Measurements from ENCODE around the gene SURF1. TPM values are rescaled to one million over a fixed set of nuclear protein-coding genes. Genes with fewer than 3 reads are reported as not detected.

SURF1 gene
- total and polyA plus RNA-seq, 9 of the 15 experiments (the other 6 are each of a cell fraction or from before 2014, with no cell fraction given) = 16.1 to 31.3 (median 20.9) TPM

DNA sequence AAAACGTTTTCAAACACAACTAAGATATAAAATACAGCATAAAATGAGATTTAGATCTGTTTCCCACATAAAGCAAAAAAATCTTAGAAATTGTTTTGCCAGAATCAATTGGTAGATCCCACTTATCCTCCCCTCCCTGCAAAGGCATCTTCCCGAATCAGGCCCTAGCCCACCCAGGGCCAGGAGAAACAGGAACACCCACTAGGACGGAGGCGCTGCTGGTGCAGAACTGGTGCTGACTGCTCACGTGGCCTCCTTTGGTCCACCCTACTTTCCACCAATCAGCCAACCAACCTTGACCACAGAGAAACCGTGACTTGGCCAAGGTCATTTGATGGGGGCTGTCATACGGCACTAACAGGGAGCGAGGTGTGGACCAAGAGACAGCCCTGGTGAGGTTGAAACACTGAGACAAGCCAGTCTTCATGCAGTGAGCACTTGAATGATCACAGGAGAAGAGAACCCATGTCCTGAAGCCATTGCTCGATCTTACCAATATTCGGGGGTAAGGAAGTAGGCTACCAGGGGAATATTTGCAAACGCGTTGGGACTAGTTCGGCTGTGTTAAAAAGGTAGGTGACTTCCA, 5.3 kb upstream of the SURF1 start (continued):
- TF ChIP-seq, protein P1, sequence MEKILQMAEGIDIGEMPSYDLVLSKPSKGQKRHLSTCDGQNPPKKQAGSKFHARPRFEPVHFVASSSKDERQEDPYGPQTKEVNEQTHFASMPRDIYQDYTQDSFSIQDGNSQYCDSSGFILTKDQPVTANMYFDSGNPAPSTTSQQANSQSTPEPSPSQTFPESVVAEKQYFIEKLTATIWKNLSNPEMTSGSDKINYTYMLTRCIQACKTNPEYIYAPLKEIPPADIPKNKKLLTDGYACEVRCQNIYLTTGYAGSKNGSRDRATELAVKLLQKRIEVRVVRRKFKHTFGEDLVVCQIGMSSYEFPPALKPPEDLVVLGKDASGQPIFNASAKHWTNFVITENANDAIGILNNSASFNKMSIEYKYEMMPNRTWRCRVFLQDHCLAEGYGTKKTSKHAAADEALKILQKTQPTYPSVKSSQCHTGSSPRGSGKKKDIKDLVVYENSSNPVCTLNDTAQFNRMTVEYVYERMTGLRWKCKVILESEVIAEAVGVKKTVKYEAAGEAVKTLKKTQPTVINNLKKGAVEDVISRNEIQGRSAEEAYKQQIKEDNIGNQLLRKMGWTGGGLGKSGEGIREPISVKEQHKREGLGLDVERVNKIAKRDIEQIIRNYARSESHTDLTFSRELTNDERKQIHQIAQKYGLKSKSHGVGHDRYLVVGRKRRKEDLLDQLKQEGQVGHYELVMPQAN (IDR thresholded peaks at IDR 0.05; ENCODE audit: borderline replicate concordance) = no peak
- TF ChIP-seq MTA3 (IDR thresholded peaks at IDR 0.05; ENCODE audit: borderline replicate concordance) (no peak), TCF7L2 (IDR thresholded peaks at IDR 0.05; ENCODE audit: low read depth, low read length) (no peak), POLR2AphosphoS2 (IDR thresholded peaks at IDR 0.05; ENCODE audit: low read length) (peak; percentile 94), U2AF2 (optimal IDR thresholded peaks at IDR 0.05; ENCODE audit: low read depth, low read length) (no peak), NCOA6 (IDR thresholded peaks at IDR 0.05) (no peak), HLTF (IDR thresholded peaks at IDR 0.05) (no peak), POLR2AphosphoS5 (IDR thresholded peaks at IDR 0.05; ENCODE audit: control insufficient read depth, insufficient read depth, low read depth, low read length) (peak; percentile 45), ZEB2 (IDR thresholded peaks at IDR 0.05) (no peak), ZNF76 (CRISPR knock-in tag; IDR thresholded peaks at IDR 0.05; ENCODE audit: borderline replicate concordance) (no peak), SNIP1 (IDR thresholded peaks at IDR 0.05; ENCODE audit: low read depth) (no peak), NCOA4 (IDR thresholded peaks at IDR 0.05; ENCODE audit: partially characterized antibody) (no peak)
- TF ChIP-seq, protein P2, sequence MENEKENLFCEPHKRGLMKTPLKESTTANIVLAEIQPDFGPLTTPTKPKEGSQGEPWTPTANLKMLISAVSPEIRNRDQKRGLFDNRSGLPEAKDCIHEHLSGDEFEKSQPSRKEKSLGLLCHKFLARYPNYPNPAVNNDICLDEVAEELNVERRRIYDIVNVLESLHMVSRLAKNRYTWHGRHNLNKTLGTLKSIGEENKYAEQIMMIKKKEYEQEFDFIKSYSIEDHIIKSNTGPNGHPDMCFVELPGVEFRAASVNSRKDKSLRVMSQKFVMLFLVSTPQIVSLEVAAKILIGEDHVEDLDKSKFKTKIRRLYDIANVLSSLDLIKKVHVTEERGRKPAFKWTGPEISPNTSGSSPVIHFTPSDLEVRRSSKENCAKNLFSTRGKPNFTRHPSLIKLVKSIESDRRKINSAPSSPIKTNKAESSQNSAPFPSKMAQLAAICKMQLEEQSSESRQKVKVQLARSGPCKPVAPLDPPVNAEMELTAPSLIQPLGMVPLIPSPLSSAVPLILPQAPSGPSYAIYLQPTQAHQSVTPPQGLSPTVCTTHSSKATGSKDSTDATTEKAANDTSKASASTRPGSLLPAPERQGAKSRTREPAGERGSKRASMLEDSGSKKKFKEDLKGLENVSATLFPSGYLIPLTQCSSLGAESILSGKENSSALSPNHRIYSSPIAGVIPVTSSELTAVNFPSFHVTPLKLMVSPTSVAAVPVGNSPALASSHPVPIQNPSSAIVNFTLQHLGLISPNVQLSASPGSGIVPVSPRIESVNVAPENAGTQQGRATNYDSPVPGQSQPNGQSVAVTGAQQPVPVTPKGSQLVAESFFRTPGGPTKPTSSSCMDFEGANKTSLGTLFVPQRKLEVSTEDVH (IDR thresholded peaks at IDR 0.05; ENCODE audit: low read depth, partially characterized antibody) = peak; percentile 50
- TF ChIP-seq, protein P3, sequence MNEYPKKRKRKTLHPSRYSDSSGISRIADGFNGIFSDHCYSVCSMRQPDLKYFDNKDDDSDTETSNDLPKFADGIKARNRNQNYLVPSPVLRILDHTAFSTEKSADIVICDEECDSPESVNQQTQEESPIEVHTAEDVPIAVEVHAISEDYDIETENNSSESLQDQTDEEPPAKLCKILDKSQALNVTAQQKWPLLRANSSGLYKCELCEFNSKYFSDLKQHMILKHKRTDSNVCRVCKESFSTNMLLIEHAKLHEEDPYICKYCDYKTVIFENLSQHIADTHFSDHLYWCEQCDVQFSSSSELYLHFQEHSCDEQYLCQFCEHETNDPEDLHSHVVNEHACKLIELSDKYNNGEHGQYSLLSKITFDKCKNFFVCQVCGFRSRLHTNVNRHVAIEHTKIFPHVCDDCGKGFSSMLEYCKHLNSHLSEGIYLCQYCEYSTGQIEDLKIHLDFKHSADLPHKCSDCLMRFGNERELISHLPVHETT (CRISPR knock-in tag; conservative IDR thresholded peaks at IDR 0.05 in 1 of 2, IDR thresholded peaks at IDR 0.05 in 1 of 2) = no peak
- TF ChIP-seq, protein P4, sequence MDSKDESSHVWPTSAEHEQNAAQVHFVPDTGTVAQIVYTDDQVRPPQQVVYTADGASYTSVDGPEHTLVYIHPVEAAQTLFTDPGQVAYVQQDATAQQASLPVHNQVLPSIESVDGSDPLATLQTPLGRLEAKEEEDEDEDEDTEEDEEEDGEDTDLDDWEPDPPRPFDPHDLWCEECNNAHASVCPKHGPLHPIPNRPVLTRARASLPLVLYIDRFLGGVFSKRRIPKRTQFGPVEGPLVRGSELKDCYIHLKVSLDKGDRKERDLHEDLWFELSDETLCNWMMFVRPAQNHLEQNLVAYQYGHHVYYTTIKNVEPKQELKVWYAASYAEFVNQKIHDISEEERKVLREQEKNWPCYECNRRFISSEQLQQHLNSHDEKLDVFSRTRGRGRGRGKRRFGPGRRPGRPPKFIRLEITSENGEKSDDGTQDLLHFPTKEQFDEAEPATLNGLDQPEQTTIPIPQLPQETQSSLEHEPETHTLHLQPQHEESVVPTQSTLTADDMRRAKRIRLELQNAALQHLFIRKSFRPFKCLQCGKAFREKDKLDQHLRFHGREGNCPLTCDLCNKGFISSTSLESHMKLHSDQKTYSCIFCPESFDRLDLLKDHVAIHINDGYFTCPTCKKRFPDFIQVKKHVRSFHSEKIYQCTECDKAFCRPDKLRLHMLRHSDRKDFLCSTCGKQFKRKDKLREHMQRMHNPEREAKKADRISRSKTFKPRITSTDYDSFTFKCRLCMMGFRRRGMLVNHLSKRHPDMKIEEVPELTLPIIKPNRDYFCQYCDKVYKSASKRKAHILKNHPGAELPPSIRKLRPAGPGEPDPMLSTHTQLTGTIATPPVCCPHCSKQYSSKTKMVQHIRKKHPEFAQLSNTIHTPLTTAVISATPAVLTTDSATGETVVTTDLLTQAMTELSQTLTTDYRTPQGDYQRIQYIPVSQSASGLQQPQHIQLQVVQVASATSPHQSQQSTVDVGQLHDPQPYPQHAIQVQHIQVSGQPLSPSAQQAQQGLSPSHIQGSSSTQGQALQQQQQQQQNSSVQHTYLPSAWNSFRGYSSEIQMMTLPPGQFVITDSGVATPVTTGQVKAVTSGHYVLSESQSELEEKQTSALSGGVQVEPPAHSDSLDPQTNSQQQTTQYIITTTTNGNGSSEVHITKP (IDR thresholded peaks at IDR 0.05; ENCODE audit: partially characterized antibody) = no peak
